ENCODE measurements around the gene ESF1. TPM values are rescaled to one million over a fixed set of nuclear protein-coding genes. Genes with fewer than 3 reads are reported as not detected.

Gene ESF1
- total RNA-seq, 1 experiment from 2014 or later, result 28.7 TPM

GRCh38 chr20:13784893-13785715 lies at the start of gene ESF1, which contains the start of gene NDUFAF5 (continued):
- peak; percentile 85; the same call in 1 of the 2 replicates for TF ChIP-seq NFE2L1 (CRISPR knock-in tag; IDR thresholded peaks at IDR 0.05)
- no peak for TF ChIP-seq TCF7 (CRISPR knock-in tag; IDR thresholded peaks at IDR 0.05; ENCODE audit: low read depth)
- TF ChIP-seq, protein P1, sequence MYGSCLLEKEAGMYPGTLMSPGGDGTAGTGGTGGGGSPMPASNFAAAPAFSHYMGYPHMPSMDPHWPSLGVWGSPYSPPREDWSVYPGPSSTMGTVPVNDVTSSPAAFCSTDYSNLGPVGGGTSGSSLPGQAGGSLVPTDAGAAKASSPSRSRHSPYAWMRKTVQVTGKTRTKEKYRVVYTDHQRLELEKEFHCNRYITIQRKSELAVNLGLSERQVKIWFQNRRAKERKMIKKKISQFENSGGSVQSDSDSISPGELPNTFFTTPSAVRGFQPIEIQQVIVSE (CRISPR knock-in tag; IDR thresholded peaks at IDR 0.05; ENCODE audit: borderline replicate concordance), result no peak
- no peak for TF ChIP-seq MXD4 (CRISPR knock-in tag; IDR thresholded peaks at IDR 0.05; ENCODE audit: borderline replicate concordance)
- TF ChIP-seq PRRX2 (CRISPR knock-in tag; IDR thresholded peaks at IDR 0.05), result no peak
- TF ChIP-seq, protein P2, sequence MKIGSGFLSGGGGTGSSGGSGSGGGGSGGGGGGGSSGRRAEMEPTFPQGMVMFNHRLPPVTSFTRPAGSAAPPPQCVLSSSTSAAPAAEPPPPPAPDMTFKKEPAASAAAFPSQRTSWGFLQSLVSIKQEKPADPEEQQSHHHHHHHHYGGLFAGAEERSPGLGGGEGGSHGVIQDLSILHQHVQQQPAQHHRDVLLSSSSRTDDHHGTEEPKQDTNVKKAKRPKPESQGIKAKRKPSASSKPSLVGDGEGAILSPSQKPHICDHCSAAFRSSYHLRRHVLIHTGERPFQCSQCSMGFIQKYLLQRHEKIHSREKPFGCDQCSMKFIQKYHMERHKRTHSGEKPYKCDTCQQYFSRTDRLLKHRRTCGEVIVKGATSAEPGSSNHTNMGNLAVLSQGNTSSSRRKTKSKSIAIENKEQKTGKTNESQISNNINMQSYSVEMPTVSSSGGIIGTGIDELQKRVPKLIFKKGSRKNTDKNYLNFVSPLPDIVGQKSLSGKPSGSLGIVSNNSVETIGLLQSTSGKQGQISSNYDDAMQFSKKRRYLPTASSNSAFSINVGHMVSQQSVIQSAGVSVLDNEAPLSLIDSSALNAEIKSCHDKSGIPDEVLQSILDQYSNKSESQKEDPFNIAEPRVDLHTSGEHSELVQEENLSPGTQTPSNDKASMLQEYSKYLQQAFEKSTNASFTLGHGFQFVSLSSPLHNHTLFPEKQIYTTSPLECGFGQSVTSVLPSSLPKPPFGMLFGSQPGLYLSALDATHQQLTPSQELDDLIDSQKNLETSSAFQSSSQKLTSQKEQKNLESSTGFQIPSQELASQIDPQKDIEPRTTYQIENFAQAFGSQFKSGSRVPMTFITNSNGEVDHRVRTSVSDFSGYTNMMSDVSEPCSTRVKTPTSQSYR (CRISPR knock-in tag; IDR thresholded peaks at IDR 0.05), result no peak
- TF ChIP-seq EMX1 (CRISPR knock-in tag; IDR thresholded peaks at IDR 0.05), result no peak
- TF ChIP-seq, protein P3, sequence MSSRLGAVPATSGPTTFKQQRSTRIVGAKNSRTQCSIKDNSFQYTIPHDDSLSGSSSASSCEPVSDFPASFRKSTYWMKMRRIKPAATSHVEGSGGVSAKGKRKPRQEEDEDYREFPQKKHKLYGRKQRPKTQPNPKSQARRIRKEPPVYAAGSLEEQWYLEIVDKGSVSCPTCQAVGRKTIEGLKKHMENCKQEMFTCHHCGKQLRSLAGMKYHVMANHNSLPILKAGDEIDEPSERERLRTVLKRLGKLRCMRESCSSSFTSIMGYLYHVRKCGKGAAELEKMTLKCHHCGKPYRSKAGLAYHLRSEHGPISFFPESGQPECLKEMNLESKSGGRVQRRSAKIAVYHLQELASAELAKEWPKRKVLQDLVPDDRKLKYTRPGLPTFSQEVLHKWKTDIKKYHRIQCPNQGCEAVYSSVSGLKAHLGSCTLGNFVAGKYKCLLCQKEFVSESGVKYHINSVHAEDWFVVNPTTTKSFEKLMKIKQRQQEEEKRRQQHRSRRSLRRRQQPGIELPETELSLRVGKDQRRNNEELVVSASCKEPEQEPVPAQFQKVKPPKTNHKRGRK (CRISPR knock-in tag; IDR thresholded peaks at IDR 0.05; ENCODE audit: borderline replicate concordance), result no peak
- TF ChIP-seq GRHL2 (CRISPR knock-in tag; IDR thresholded peaks at IDR 0.05; ENCODE audit: insufficient replicate concordance, severe bottlenecking), result no peak
- peak; percentile 91; the same call in 1 of the 2 replicates for TF ChIP-seq FOXP1 (CRISPR knock-in tag; IDR thresholded peaks at IDR 0.05; ENCODE audit: borderline replicate concordance)
- TF ChIP-seq ZNF219 (CRISPR knock-in tag; IDR thresholded peaks at IDR 0.05; ENCODE audit: borderline replicate concordance), result no peak
- TF ChIP-seq, protein P4, sequence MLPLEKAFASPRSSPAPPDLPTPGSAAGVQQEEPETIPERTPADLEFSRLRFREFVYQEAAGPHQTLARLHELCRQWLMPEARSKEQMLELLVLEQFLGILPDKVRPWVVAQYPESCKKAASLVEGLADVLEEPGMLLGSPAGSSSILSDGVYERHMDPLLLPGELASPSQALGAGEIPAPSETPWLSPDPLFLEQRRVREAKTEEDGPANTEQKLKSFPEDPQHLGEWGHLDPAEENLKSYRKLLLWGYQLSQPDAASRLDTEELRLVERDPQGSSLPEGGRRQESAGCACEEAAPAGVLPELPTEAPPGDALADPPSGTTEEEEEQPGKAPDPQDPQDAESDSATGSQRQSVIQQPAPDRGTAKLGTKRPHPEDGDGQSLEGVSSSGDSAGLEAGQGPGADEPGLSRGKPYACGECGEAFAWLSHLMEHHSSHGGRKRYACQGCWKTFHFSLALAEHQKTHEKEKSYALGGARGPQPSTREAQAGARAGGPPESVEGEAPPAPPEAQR (CRISPR knock-in tag; IDR thresholded peaks at IDR 0.05), result no peak
- peak; percentile 27; the same call in 1 of the 2 replicates for TF ChIP-seq ESRRA (CRISPR knock-in tag; IDR thresholded peaks at IDR 0.05; ENCODE audit: borderline replicate concordance)
- TF ChIP-seq GABPB1 (CRISPR knock-in tag; IDR thresholded peaks at IDR 0.05), result peak; percentile 82
- TF ChIP-seq ZBTB21 (CRISPR knock-in tag; IDR thresholded peaks at IDR 0.05; ENCODE audit: borderline replicate concordance), result no peak
- no peak for TF ChIP-seq PREB (CRISPR knock-in tag; IDR thresholded peaks at IDR 0.05; ENCODE audit: borderline replicate concordance)
- no peak for TF ChIP-seq ZNF121 (CRISPR knock-in tag; IDR thresholded peaks at IDR 0.05)
- no peak for TF ChIP-seq CREB1 (CRISPR knock-in tag; IDR thresholded peaks at IDR 0.05)
- TF ChIP-seq, protein P5, sequence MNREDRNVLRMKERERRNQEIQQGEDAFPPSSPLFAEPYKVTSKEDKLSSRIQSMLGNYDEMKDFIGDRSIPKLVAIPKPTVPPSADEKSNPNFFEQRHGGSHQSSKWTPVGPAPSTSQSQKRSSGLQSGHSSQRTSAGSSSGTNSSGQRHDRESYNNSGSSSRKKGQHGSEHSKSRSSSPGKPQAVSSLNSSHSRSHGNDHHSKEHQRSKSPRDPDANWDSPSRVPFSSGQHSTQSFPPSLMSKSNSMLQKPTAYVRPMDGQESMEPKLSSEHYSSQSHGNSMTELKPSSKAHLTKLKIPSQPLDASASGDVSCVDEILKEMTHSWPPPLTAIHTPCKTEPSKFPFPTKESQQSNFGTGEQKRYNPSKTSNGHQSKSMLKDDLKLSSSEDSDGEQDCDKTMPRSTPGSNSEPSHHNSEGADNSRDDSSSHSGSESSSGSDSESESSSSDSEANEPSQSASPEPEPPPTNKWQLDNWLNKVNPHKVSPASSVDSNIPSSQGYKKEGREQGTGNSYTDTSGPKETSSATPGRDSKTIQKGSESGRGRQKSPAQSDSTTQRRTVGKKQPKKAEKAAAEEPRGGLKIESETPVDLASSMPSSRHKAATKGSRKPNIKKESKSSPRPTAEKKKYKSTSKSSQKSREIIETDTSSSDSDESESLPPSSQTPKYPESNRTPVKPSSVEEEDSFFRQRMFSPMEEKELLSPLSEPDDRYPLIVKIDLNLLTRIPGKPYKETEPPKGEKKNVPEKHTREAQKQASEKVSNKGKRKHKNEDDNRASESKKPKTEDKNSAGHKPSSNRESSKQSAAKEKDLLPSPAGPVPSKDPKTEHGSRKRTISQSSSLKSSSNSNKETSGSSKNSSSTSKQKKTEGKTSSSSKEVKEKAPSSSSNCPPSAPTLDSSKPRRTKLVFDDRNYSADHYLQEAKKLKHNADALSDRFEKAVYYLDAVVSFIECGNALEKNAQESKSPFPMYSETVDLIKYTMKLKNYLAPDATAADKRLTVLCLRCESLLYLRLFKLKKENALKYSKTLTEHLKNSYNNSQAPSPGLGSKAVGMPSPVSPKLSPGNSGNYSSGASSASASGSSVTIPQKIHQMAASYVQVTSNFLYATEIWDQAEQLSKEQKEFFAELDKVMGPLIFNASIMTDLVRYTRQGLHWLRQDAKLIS (CRISPR knock-in tag; IDR thresholded peaks at IDR 0.05; ENCODE audit: borderline replicate concordance), result no peak
- TF ChIP-seq ZNF416 (CRISPR knock-in tag; IDR thresholded peaks at IDR 0.05), result no peak
- TF ChIP-seq SP1 (CRISPR knock-in tag; conservative IDR thresholded peaks at IDR 0.05), result peak; percentile 79
- TF ChIP-seq MYBL2 (CRISPR knock-in tag; IDR thresholded peaks at IDR 0.05), result peak; percentile 93; the same call in 1 of the 2 replicates
- TF ChIP-seq ELF4 (CRISPR knock-in tag; IDR thresholded peaks at IDR 0.05; ENCODE audit: low read depth), result no peak
